Measurements from ENCODE around the gene MS4A4E. TPM values are rescaled to one million over a fixed set of nuclear protein-coding genes. Genes with fewer than 3 reads are reported as not detected.
A peak's percentile ranks its signal among the peaks of the same experiment; 100 is the strongest.

The MS4A4E gene
- total RNA-seq, 4 donors from 2014 or later, result 0.32 to 4.2 (median 0.88) TPM; not detected in 1

- TF ChIP-seq POLR2A (IDR thresholded peaks at IDR 0.05) (no peak), CTCF (IDR thresholded peaks at IDR 0.05) (no peak)
- 15 to 35% methylated on average over 1 of the region's 1 CpG for WGBS, 2 donors
- no peak for DNase-seq
- no peaks in the 10 kb centered on the region for H3K9me3 ChIP-seq
- H3K27ac ChIP-seq, result peak overlapping the region in 1 of 4 donors; percentile 64
- H3K4me3 ChIP-seq, result no peak overlapping the region
- no peaks in the 10 kb centered on the region for H3K36me3 ChIP-seq
- H3K27me3 ChIP-seq, result no peaks in the 10 kb centered on the region
- intact Hi-C loops (cut with DNase I), result no loop called here
- no peaks in the 10 kb centered on the region for H3K4me1 ChIP-seq
Measured at GRCh38 chr11:60184824-60185511, 58.0 kb downstream of the MS4A4E start.

- Histone ChIP-seq H3K27me3 (no peaks in the 10 kb centered on the region), H3K4me3 (no peak overlapping the region), H3K36me3 (no peaks in the 10 kb centered on the region), H3K27ac (peak overlapping the region in 2 of 4 donors; percentile 60 to 64), H3K4me1 (no peaks in the 10 kb centered on the region), H3K9me3 (no peaks in the 10 kb centered on the region)
- no peak for DNase-seq
- intact Hi-C loops (cut with DNase I), result no loop called here
- 45 to 54% methylated on average over 2 of the region's 2 CpGs for WGBS, 2 donors
- TF ChIP-seq POLR2A (IDR thresholded peaks at IDR 0.05) (no peak), CTCF (IDR thresholded peaks at IDR 0.05) (no peak)
Measured at GRCh38 chr11:60183591-60184205, 59.2 kb downstream of the MS4A4E start.

- H3K4me3 ChIP-seq, result peak within 1 kb of the TSS in 3 of 4 donors; percentile 4 to 43 (median 20)
- H3K27me3 ChIP-seq, result no peaks in the 10 kb centered on the region
- peak in 1 of 4 donors; percentile 26 for TF ChIP-seq POLR2A (IDR thresholded peaks at IDR 0.05)
- no peak for TF ChIP-seq CTCF (IDR thresholded peaks at IDR 0.05)
- 59 to 66% methylated on average over 9 of the region's 10 CpGs for WGBS, 2 donors
- H3K36me3 ChIP-seq, result no peaks in the 10 kb centered on the region
- peak within 1 kb of the TSS in 3 of 4 donors; percentile 7 to 74 (median 64) for H3K27ac ChIP-seq
- no peaks in the 10 kb centered on the region for H3K9me3 ChIP-seq
- intact Hi-C loops (cut with DNase I), result no loop called here
- no peak for DNase-seq
- no peaks in the 10 kb centered on the region for H3K4me1 ChIP-seq
Measured at GRCh38 chr11:60182541-60183330, 60.2 kb downstream of the MS4A4E start, which contains the start of gene MS4A6A. TSS of gene MS4A6A (minus strand) at chr11:60183083. CDS start at chr11:60181727, 1,356 bp downstream.

DNA sequence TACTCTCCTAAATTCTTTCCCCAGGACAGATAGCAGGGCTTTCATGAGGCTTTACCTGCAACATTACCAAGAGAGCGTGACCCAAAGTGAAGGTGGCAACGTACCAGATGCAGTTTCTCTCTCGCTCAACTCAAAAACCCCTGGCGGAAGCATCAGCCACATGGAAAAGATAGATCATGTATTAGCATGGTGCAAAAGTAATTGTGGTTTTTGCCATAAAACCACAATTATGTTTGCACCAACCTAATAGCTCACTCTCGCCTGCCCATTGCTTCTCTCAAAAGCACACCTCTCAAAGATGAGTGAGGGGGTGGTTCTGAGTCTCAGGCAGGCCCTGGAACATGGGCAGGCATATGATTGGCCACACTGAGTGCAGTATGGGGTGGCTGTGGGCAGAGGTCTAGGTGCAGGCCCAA is 67.1 kb downstream of the MS4A4E start:
- DNase-seq, result no peak
- intact Hi-C loops (cut with DNase I), result no loop called here
- 55 to 87% methylated on average over 5 of the region's 5 CpGs for WGBS, 2 donors
- TF ChIP-seq CTCF (IDR thresholded peaks at IDR 0.05), result no peak
- no peak for TF ChIP-seq POLR2A (IDR thresholded peaks at IDR 0.05)
- Histone ChIP-seq H3K36me3 (no peaks in the 10 kb centered on the region), H3K27ac (no peak overlapping the region), H3K4me1 (no peaks in the 10 kb centered on the region), H3K4me3 (no peak overlapping the region), H3K27me3 (no peaks in the 10 kb centered on the region), H3K9me3 (no peaks in the 10 kb centered on the region)

- TF ChIP-seq CTCF (IDR thresholded peaks at IDR 0.05) (no peak), POLR2A (IDR thresholded peaks at IDR 0.05) (no peak)
- no peak overlapping the region for H3K27ac ChIP-seq
- no peaks in the 10 kb centered on the region for H3K27me3 ChIP-seq
- H3K36me3 ChIP-seq, result no peaks in the 10 kb centered on the region
- no peaks in the 10 kb centered on the region for H3K4me1 ChIP-seq
- peaks cover 0 to 6% (median 0%) of the 10 kb centered on the region in 3 donors for H3K9me3 ChIP-seq
- intact Hi-C loops (cut with DNase I), result no loop called here
- no peak for DNase-seq
- no peak overlapping the region for H3K4me3 ChIP-seq
Measured at GRCh38 chr11:60172011-60172410, 70.9 kb downstream of the MS4A4E start.
